ENCODE data around the gene ARHGDIG. TPM values are rescaled to one million over a fixed set of nuclear protein-coding genes. Genes with fewer than 3 reads are reported as not detected.

The ARHGDIG gene
- total RNA-seq, 1 donor from 2014 or later, result 1.3 TPM

DNA sequence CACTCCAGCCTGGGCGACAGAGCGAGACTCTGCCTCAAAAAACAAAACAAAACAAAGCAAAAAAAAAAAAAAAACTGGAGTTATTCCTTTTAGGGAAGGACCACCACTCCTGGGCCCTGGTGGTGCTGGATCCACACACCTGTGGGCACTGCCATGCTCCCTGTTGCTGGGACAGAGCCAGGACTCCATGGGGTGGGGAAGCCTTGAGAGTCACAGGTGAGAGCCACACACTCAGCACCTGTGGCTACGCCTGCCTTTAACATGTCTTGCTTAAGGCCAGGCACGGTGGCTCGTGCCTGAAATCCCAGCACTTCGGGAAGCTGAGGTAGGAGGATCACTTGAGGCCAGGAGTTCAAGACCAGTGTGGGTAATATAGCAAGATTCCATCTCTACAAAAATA, 20.8 kb downstream of the ARHGDIG start:
- H3K4me1 ChIP-seq, result no peaks in the 10 kb centered on the region
- intact Hi-C loops (cut with DNase I), result no loop called here

DNA sequence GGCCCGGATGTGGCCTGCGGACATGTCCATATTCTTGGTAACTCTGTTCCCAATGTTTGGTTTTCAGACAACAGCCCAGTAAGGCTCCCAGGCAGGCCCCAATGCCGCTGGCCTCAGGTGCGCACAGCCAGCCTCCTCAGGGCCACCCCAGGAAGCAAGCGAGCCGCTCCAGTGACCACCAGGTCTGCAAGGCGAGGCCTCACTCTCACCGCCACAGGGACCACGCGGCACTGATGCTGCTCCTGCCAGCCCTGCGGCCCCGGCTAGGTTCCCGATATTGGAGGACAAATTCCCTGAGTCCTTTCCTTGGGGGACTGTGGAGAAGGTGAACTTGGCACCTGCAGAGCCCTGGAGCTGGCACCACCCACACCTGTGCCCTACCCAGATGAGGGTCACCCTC, 21.6 kb downstream of the ARHGDIG start:
- no peak overlapping the region for H3K27ac ChIP-seq
- intact Hi-C loops (cut with DNase I), result no loop called here
- no peak overlapping the region for H3K4me3 ChIP-seq
- H3K27me3 ChIP-seq, result no peaks in the 10 kb centered on the region
- no peaks in the 10 kb centered on the region for H3K4me1 ChIP-seq
- TF ChIP-seq, protein P1, sequence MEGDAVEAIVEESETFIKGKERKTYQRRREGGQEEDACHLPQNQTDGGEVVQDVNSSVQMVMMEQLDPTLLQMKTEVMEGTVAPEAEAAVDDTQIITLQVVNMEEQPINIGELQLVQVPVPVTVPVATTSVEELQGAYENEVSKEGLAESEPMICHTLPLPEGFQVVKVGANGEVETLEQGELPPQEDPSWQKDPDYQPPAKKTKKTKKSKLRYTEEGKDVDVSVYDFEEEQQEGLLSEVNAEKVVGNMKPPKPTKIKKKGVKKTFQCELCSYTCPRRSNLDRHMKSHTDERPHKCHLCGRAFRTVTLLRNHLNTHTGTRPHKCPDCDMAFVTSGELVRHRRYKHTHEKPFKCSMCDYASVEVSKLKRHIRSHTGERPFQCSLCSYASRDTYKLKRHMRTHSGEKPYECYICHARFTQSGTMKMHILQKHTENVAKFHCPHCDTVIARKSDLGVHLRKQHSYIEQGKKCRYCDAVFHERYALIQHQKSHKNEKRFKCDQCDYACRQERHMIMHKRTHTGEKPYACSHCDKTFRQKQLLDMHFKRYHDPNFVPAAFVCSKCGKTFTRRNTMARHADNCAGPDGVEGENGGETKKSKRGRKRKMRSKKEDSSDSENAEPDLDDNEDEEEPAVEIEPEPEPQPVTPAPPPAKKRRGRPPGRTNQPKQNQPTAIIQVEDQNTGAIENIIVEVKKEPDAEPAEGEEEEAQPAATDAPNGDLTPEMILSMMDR (IDR thresholded peaks at IDR 0.05), result no peak
- no peaks in the 10 kb centered on the region for H3K9me3 ChIP-seq
- peaks cover 26% of the 10 kb centered on the region for H3K36me3 ChIP-seq
- ATAC-seq (no peak), DNase-seq (no peak)

More for the DNA sequence above, 20.8 kb downstream of the ARHGDIG start:
- DNase-seq, result no peak
- Histone ChIP-seq H3K9me3 (no peaks in the 10 kb centered on the region), H3K27me3 (no peaks in the 10 kb centered on the region), H3K27ac (no peak overlapping the region), H3K4me3 (no peak overlapping the region), H3K36me3 (peaks cover 26% of the 10 kb centered on the region)
- TF ChIP-seq, protein P1 (IDR thresholded peaks at IDR 0.05), result no peak
- no peak for ATAC-seq

DNA sequence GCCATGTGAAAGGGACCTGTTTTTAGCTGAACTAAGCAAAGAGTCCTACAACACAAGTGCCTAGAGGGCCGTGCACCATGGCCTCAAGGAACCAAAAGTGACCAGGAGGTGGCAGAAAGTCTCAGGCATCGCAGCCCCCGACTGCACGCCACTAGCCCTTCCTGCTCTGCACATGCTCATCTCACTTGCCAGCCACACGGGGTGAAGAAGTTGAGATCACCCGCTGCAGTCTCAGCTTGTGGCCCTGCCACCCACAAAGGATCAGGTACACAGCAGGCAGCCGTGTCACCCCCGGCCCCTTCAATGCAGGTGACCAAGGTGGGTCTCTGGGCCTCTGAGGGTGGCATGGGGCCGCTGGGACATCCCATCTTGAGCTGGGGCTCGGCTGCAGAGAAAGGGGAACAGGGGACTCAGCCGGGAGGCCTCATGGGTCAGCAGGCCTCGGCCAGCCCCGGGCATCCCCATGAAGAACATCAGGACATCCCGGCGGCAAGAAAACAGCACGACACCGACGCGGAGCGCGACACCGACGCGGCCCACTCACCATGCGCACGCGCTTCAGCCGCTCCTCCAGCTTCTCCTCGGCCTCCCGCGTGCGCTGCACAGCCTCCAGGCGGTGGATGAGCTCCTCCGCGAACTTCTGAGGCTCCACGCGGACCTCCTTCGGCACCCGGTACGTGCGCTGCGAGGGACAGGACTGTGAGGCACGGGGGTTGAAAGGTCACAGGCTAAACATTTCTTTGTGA, 23.5 kb downstream of the ARHGDIG start:
- H3K36me3 ChIP-seq, result peaks cover 29% of the 10 kb centered on the region
- DNase-seq (no peak), ATAC-seq (peak; percentile 41)
- no peaks in the 10 kb centered on the region for H3K9me3 ChIP-seq
- intact Hi-C loops (cut with DNase I), result no loop called here
- H3K27me3 ChIP-seq, result no peaks in the 10 kb centered on the region
- TF ChIP-seq, protein P1 (IDR thresholded peaks at IDR 0.05), result no peak
- H3K27ac ChIP-seq, result no peak overlapping the region
- no peak overlapping the region for H3K4me3 ChIP-seq
- H3K4me1 ChIP-seq, result no peaks in the 10 kb centered on the region

DNA sequence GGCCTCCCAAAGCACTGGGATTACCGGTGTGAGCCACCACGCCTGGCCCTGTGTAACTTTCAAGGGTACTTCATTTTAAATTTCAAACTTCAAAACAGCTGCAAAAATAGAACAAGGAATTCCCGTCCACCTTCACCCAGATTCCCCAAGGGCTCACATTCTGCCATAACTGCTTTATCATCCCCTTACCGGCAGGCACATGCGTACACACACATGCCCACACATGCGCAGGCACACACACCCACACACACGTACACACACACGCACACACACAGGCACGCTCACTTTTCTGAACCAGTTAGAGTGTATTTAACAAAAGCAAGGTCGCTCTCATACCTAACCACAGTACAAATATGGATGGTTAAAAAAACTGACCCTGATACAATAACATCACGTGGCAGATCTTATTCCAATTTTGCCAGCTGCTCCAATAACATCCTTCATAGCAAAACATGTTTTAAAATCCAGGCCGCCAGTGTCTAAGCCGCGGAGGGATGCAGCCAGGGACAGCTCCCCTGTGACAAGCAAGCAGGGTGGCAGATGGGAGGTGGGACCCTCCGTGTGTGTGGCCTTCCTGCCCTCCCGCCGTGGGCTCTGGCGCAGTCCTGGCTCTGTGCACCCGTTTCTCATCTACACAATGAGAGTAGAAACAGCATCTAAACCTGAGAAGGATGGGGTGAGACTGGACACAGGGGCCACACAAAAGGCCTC, 25.7 kb downstream of the ARHGDIG start:
- DNase-seq (no peak), ATAC-seq (no peak)
- H3K27ac ChIP-seq, result no peak overlapping the region
- TF ChIP-seq, protein P1 (IDR thresholded peaks at IDR 0.05), result no peak
- H3K4me3 ChIP-seq, result no peak overlapping the region
- peaks cover 37% of the 10 kb centered on the region for H3K36me3 ChIP-seq
- no peaks in the 10 kb centered on the region for H3K9me3 ChIP-seq
- intact Hi-C loops (cut with DNase I), result no loop called here
- H3K4me1 ChIP-seq, result no peaks in the 10 kb centered on the region
- H3K27me3 ChIP-seq, result no peaks in the 10 kb centered on the region

DNA sequence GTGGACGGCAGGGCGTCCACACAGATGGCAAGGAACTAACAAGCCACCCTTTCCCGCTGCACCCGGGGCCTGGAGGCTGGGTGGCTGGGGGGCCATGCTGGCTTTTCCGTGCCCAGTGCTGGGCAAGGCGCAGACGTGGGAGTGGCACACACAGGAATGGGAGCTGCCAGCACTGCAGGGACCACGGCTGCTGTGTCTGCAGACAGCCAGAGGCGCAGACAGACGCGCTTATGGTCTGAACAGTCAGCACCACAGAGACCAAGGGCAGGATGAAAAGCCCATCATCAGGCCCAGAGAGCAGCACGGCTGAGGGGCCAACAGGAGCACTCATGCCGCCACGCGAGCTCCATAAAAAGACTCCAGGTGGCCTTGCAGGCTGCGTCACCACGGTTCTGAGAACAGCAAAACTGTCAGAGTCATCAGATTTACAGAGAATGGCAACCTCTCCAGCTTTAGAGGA, 26.6 kb downstream of the ARHGDIG start:
- Histone ChIP-seq H3K4me3 (no peak overlapping the region), H3K4me1 (no peaks in the 10 kb centered on the region), H3K9me3 (no peaks in the 10 kb centered on the region), H3K27ac (no peak overlapping the region), H3K27me3 (no peaks in the 10 kb centered on the region), H3K36me3 (peaks cover 41% of the 10 kb centered on the region)
- no peak for DNase-seq
- TF ChIP-seq, protein P1 (IDR thresholded peaks at IDR 0.05), result no peak
- ATAC-seq, result no peak
- intact Hi-C loops (cut with DNase I), result no loop called here
